ENCODE measurements around the gene TMEM200A.

Gene TMEM200A

DNA sequence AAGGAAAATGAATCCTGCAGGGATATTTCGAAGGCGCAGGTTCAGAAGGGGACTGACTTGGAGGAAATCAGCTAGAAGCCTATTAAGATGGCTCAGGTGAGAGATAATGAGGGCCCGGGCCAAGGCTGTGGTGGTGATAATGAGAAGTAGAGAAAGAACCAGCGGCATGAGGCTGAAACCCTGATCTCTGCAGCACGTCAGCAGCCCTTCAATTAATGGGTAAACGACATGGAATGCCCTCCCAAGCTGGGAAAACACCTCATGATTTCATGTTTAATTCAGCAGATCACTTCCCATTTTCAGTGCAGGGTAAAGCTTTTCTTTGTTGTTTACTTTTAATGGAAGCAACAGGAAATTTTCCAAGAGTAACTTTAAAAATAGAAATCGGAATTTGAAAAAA is 104.9 kb downstream of the TMEM200A start:
- Histone ChIP-seq H2AK5ac (ENCODE audit: low read depth, low read length) (no peak overlapping the region), H3K14ac (ENCODE audit: low read length) (no peak overlapping the region), H3K18ac (ENCODE audit: low read length) (no peak overlapping the region), H4K91ac (ENCODE audit: low read depth, low read length, poor library complexity) (no peak overlapping the region), H3K27ac (replicated peaks; ENCODE audit: low read length) (no peak overlapping the region), H2BK12ac (ENCODE audit: low read length) (no peak overlapping the region), H3K36me3 (replicated peaks in 1 of 2; ENCODE audit: control insufficient read depth in 2 of 2, insufficient read depth in 2 of 2, low read length in 2 of 2) (no peaks in the 10 kb centered on the region), H3K23ac (ENCODE audit: low read depth, low read length, poor library complexity) (no peak overlapping the region), H3K79me1 (ENCODE audit: low read depth, low read length) (no peaks in the 10 kb centered on the region), H3K4me2 (ENCODE audit: insufficient read depth, low read length, poor library complexity, severe bottlenecking) (no peak overlapping the region), H3K4me3 (ENCODE audit: low read length in 2 of 2) (no peak overlapping the region), H3K9me3 (replicated peaks in 1 of 2; ENCODE audit: control insufficient read depth in 2 of 2, insufficient read depth in 1 of 2, low read depth in 1 of 2, low read length in 2 of 2) (no peaks in the 10 kb centered on the region), H2BK120ac (ENCODE audit: low read depth, low read length) (no peak overlapping the region), H4K8ac (ENCODE audit: low read depth, low read length) (no peak overlapping the region), H3K4me1 (ENCODE audit: control insufficient read depth in 2 of 2, insufficient read depth in 1 of 2, low read depth in 1 of 2, low read length in 2 of 2) (peaks cover 0 to 7% of the 10 kb centered on the region in 2 donors), H3K9ac (ENCODE audit: low read depth, low read length, poor library complexity) (no peak overlapping the region), H3K4ac (ENCODE audit: low read length) (no peak overlapping the region), H2BK5ac (ENCODE audit: low read length) (no peak overlapping the region), H2AFZ (ENCODE audit: low read length) (no peak overlapping the region), H2BK15ac (ENCODE audit: low read length) (no peak overlapping the region), H3K27me3 (ENCODE audit: control insufficient read depth in 3 of 3, insufficient read depth in 3 of 3, low read depth in 1 of 3, low read length in 3 of 3) (peaks cover 0 to 5% (median 0%) of the 10 kb centered on the region in 3 experiments)
- DNase-seq (ENCODE audit: low spot score): no peak
- no CpG with 5 or more reads among the region's 7 CpGs for WGBS, 2 donors (ENCODE audit: extremely low coverage in 2 of 2, insufficient read length in 2 of 2, insufficient replicate concordance in 1 of 2)

DNA sequence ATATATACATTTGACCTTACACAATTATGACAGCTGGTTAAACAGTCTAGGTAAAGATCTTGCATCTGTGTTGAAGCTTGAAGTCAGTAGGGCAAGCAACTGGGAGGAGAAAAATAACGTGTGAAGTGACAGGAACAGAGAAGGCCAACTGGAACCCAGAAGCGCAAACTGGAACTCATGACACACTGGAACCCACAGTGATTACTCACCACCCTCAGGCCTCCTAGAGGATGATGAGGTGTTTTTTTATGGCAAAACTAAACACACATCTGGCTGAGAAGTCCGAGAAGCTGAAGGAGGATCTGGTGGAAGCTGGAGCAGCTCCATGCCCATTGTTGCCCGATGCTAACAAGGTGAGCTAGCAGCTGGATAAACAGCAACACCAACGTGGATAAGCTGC is 108.1 kb downstream of the TMEM200A start:
- no peak overlapping the region for H2BK5ac ChIP-seq (ENCODE audit: low read length)
- H3K4ac ChIP-seq (ENCODE audit: low read length): no peak overlapping the region
- H3K79me1 ChIP-seq (ENCODE audit: low read depth, low read length): no peaks in the 10 kb centered on the region
- no peaks in the 10 kb centered on the region for H3K4me1 ChIP-seq (ENCODE audit: control insufficient read depth in 2 of 2, insufficient read depth in 1 of 2, low read depth in 1 of 2, low read length in 2 of 2)
- no peak overlapping the region for H3K4me3 ChIP-seq (ENCODE audit: low read length in 2 of 2)
- H2AFZ ChIP-seq (ENCODE audit: low read length): no peak overlapping the region
- no peak overlapping the region for H2BK120ac ChIP-seq (ENCODE audit: low read depth, low read length)
- no peak for DNase-seq (ENCODE audit: low spot score)
- H2AK5ac ChIP-seq (ENCODE audit: low read depth, low read length): no peak overlapping the region
- no peaks in the 10 kb centered on the region for H3K9me3 ChIP-seq (replicated peaks in 1 of 2; ENCODE audit: control insufficient read depth in 2 of 2, insufficient read depth in 1 of 2, low read depth in 1 of 2, low read length in 2 of 2)
- no peak overlapping the region for H3K18ac ChIP-seq (ENCODE audit: low read length)
- H3K4me2 ChIP-seq (ENCODE audit: insufficient read depth, low read length, poor library complexity, severe bottlenecking): no peak overlapping the region
- H2BK12ac ChIP-seq (ENCODE audit: low read length): no peak overlapping the region
- no peak overlapping the region for H2BK15ac ChIP-seq (ENCODE audit: low read length)
- peaks cover 0 to 3% (median 0%) of the 10 kb centered on the region in 3 experiments for H3K27me3 ChIP-seq (ENCODE audit: control insufficient read depth in 3 of 3, insufficient read depth in 3 of 3, low read depth in 1 of 3, low read length in 3 of 3)
- H3K9ac ChIP-seq (ENCODE audit: low read depth, low read length, poor library complexity): no peak overlapping the region
- no peak overlapping the region for H3K27ac ChIP-seq (replicated peaks; ENCODE audit: low read length)
- no CpG with 5 or more reads among the region's 5 CpGs for WGBS, 2 donors (ENCODE audit: extremely low coverage in 2 of 2, insufficient read length in 2 of 2, insufficient replicate concordance in 1 of 2)
- no peak overlapping the region for H3K14ac ChIP-seq (ENCODE audit: low read length)
- no peak overlapping the region for H4K8ac ChIP-seq (ENCODE audit: low read depth, low read length)
- no peak overlapping the region for H4K91ac ChIP-seq (ENCODE audit: low read depth, low read length, poor library complexity)
- no peaks in the 10 kb centered on the region for H3K36me3 ChIP-seq (replicated peaks in 1 of 2; ENCODE audit: control insufficient read depth in 2 of 2, insufficient read depth in 2 of 2, low read length in 2 of 2)
- H3K23ac ChIP-seq (ENCODE audit: low read depth, low read length, poor library complexity): no peak overlapping the region

DNA sequence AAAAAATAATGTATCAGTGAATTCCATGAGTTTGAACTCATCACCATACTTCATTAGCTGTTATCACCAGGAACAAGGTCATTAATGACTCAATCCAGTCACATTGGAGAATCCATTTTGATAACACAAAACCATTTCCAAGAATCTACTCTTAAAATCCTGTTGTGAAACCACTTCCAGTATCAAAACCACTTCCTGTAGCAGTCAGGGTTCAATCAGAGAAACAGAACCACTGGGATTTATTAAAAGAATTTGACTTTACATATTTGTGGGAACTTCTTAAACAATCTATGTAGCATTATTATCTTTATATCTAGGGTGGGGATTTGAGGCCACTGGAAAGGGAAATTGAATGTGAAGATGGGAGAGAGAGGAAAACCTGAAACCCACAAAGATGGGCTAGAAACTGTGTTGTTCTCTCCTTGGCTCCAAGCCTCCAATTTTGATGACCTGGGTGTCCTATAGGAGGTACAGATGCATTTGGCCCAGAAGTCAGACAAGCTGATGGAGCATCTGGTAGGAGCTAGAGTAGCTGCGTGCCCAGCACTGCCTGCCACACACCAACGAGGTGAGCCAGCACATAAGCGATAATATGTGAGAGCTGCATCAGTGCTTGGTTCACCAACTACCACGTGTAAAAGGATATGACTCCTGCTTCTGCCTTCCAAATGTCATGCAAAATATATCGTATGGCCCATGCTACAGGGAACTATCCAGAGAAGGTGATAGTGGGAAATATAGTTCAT is 117.0 kb downstream of the TMEM200A start:
- Histone ChIP-seq H3K4ac (ENCODE audit: low read length) (no peak overlapping the region), H3K79me1 (ENCODE audit: low read depth, low read length) (no peaks in the 10 kb centered on the region), H3K18ac (ENCODE audit: low read length) (no peak overlapping the region), H3K23ac (ENCODE audit: low read depth, low read length, poor library complexity) (no peak overlapping the region), H3K36me3 (replicated peaks in 1 of 2; ENCODE audit: control insufficient read depth in 2 of 2, insufficient read depth in 2 of 2, low read length in 2 of 2) (no peaks in the 10 kb centered on the region), H3K27ac (replicated peaks; ENCODE audit: low read length) (no peak overlapping the region), H3K14ac (ENCODE audit: low read length) (no peak overlapping the region), H4K8ac (ENCODE audit: low read depth, low read length) (no peak overlapping the region), H2AK5ac (ENCODE audit: low read depth, low read length) (no peak overlapping the region), H3K27me3 (ENCODE audit: control insufficient read depth in 3 of 3, insufficient read depth in 3 of 3, low read depth in 1 of 3, low read length in 3 of 3) (no peaks in the 10 kb centered on the region), H3K4me1 (ENCODE audit: control insufficient read depth in 2 of 2, insufficient read depth in 1 of 2, low read depth in 1 of 2, low read length in 2 of 2) (no peaks in the 10 kb centered on the region), H3K4me2 (ENCODE audit: insufficient read depth, low read length, poor library complexity, severe bottlenecking) (no peak overlapping the region), H4K91ac (ENCODE audit: low read depth, low read length, poor library complexity) (no peak overlapping the region), H3K9me3 (replicated peaks in 1 of 2; ENCODE audit: control insufficient read depth in 2 of 2, insufficient read depth in 1 of 2, low read depth in 1 of 2, low read length in 2 of 2) (no peaks in the 10 kb centered on the region), H2BK15ac (ENCODE audit: low read length) (no peak overlapping the region), H3K4me3 (ENCODE audit: low read length in 2 of 2) (no peak overlapping the region), H3K9ac (ENCODE audit: low read depth, low read length, poor library complexity) (no peak overlapping the region), H2BK5ac (ENCODE audit: low read length) (no peak overlapping the region), H2BK12ac (ENCODE audit: low read length) (no peak overlapping the region), H2BK120ac (ENCODE audit: low read depth, low read length) (no peak overlapping the region), H2AFZ (ENCODE audit: low read length) (no peak overlapping the region)
- DNase-seq (ENCODE audit: low spot score): no peak
- no CpG with 5 or more reads among the region's 5 CpGs for WGBS, 2 donors (ENCODE audit: extremely low coverage in 2 of 2, insufficient read length in 2 of 2, insufficient replicate concordance in 1 of 2)

DNA sequence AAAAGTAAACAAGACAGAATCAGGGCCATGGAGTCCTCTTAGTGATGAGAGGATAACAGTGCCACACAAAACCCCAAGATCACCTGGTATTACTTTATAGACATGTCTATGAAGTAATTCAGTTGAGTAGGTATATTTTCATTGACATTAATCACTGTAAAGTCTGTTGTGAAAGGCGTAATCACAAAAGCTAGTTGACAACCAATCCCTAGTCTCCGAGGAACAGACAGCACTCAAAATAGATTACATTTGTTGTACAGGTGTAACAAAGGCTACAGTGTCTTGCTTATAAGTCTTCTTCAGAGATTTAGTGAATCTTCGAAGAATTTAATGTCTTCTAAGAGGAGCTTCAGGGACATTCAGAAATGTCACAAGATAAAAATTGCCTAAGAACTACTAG is 120.1 kb downstream of the TMEM200A start:
- H3K4me3 ChIP-seq (ENCODE audit: low read length in 2 of 2): no peak overlapping the region
- no peak overlapping the region for H3K9ac ChIP-seq (ENCODE audit: low read depth, low read length, poor library complexity)
- H3K9me3 ChIP-seq (replicated peaks in 1 of 2; ENCODE audit: control insufficient read depth in 2 of 2, insufficient read depth in 1 of 2, low read depth in 1 of 2, low read length in 2 of 2): no peaks in the 10 kb centered on the region
- H2BK12ac ChIP-seq (ENCODE audit: low read length): no peak overlapping the region
- no peaks in the 10 kb centered on the region for H3K27me3 ChIP-seq (ENCODE audit: control insufficient read depth in 3 of 3, insufficient read depth in 3 of 3, low read depth in 1 of 3, low read length in 3 of 3)
- H3K14ac ChIP-seq (ENCODE audit: low read length): no peak overlapping the region
- H4K8ac ChIP-seq (ENCODE audit: low read depth, low read length): no peak overlapping the region
- H3K4me1 ChIP-seq (ENCODE audit: control insufficient read depth in 2 of 2, insufficient read depth in 1 of 2, low read depth in 1 of 2, low read length in 2 of 2): no peaks in the 10 kb centered on the region
- no peak overlapping the region for H2BK5ac ChIP-seq (ENCODE audit: low read length)
- no peak overlapping the region for H4K91ac ChIP-seq (ENCODE audit: low read depth, low read length, poor library complexity)
- H3K4me2 ChIP-seq (ENCODE audit: insufficient read depth, low read length, poor library complexity, severe bottlenecking): no peak overlapping the region
- H2BK15ac ChIP-seq (ENCODE audit: low read length): no peak overlapping the region
- no peaks in the 10 kb centered on the region for H3K79me1 ChIP-seq (ENCODE audit: low read depth, low read length)
- no peak overlapping the region for H3K4ac ChIP-seq (ENCODE audit: low read length)
- no peak overlapping the region for H3K18ac ChIP-seq (ENCODE audit: low read length)
- H2AK5ac ChIP-seq (ENCODE audit: low read depth, low read length): no peak overlapping the region
- no peak overlapping the region for H3K23ac ChIP-seq (ENCODE audit: low read depth, low read length, poor library complexity)
- no peak overlapping the region for H2AFZ ChIP-seq (ENCODE audit: low read length)
- no CpG with 5 or more reads among the region's 3 CpGs for whole genome bisulfite sequencing, 2 donors (ENCODE audit: extremely low coverage in 2 of 2, insufficient read length in 2 of 2, insufficient replicate concordance in 1 of 2)
- H2BK120ac ChIP-seq (ENCODE audit: low read depth, low read length): no peak overlapping the region
- no peak overlapping the region for H3K27ac ChIP-seq (replicated peaks; ENCODE audit: low read length)
- H3K36me3 ChIP-seq (replicated peaks in 1 of 2; ENCODE audit: control insufficient read depth in 2 of 2, insufficient read depth in 2 of 2, low read length in 2 of 2): no peaks in the 10 kb centered on the region
- no peak for DNase-seq (ENCODE audit: low spot score)

Data from neuronal stem cell (in vitro differentiated cells).